ENCODE measurements around the gene SLF1.

The SLF1 gene

GRCh38 chr5:94736498-94736897, 118.0 kb downstream of the SLF1 start:
- TF ChIP-seq POLR2AphosphoS5 (IDR thresholded peaks at IDR 0.05; ENCODE audit: low read depth, low read length) (no peak), FOXP2 (optimal IDR thresholded peaks at IDR 0.05; ENCODE audit: borderline replicate concordance, extremely low read depth, extremely low read length, insufficient read depth) (no peak), TAF1 (IDR thresholded peaks at IDR 0.05; ENCODE audit: borderline replicate concordance, insufficient read depth, low read length) (no peak), SIN3A (IDR thresholded peaks at IDR 0.05; ENCODE audit: borderline replicate concordance, insufficient read depth, low read length) (no peak)
- TF ChIP-seq, protein P1, sequence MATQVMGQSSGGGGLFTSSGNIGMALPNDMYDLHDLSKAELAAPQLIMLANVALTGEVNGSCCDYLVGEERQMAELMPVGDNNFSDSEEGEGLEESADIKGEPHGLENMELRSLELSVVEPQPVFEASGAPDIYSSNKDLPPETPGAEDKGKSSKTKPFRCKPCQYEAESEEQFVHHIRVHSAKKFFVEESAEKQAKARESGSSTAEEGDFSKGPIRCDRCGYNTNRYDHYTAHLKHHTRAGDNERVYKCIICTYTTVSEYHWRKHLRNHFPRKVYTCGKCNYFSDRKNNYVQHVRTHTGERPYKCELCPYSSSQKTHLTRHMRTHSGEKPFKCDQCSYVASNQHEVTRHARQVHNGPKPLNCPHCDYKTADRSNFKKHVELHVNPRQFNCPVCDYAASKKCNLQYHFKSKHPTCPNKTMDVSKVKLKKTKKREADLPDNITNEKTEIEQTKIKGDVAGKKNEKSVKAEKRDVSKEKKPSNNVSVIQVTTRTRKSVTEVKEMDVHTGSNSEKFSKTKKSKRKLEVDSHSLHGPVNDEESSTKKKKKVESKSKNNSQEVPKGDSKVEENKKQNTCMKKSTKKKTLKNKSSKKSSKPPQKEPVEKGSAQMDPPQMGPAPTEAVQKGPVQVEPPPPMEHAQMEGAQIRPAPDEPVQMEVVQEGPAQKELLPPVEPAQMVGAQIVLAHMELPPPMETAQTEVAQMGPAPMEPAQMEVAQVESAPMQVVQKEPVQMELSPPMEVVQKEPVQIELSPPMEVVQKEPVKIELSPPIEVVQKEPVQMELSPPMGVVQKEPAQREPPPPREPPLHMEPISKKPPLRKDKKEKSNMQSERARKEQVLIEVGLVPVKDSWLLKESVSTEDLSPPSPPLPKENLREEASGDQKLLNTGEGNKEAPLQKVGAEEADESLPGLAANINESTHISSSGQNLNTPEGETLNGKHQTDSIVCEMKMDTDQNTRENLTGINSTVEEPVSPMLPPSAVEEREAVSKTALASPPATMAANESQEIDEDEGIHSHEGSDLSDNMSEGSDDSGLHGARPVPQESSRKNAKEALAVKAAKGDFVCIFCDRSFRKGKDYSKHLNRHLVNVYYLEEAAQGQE (IDR thresholded peaks at IDR 0.05; ENCODE audit: insufficient read depth in 1 of 2, low read depth in 2 of 2, low read length in 2 of 2), result no peak

- TF ChIP-seq SIN3A (IDR thresholded peaks at IDR 0.05; ENCODE audit: borderline replicate concordance, insufficient read depth, low read length) (no peak), TAF1 (IDR thresholded peaks at IDR 0.05; ENCODE audit: borderline replicate concordance, insufficient read depth, low read length) (no peak), FOXP2 (optimal IDR thresholded peaks at IDR 0.05; ENCODE audit: borderline replicate concordance, extremely low read depth, extremely low read length, insufficient read depth) (no peak), POLR2AphosphoS5 (IDR thresholded peaks at IDR 0.05; ENCODE audit: low read depth, low read length) (no peak)
- TF ChIP-seq, protein P1 (IDR thresholded peaks at IDR 0.05; ENCODE audit: insufficient read depth in 1 of 2, low read depth in 2 of 2, low read length in 2 of 2), result no peak
Measured at GRCh38 chr5:94740286-94740685, 121.8 kb downstream of the SLF1 start.

DNA sequence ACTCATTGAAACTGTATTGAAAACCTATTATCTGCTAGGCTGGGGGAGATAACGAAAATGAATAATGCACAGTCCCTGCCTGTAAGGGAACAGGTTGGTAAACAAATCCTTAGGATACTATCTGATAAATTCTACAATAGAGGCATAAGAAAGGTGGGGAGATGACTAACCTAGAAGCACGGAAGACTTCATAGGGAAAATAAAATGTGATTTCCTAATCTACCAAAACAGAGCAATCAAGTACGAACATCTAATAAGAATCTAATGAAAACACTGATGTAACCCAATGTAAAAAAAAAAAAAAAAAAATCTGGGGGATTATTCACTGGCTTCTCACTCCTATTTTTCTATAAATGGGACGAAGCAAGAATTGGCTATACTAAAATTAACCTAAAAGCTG, 124.4 kb downstream of the SLF1 start:
- TF ChIP-seq FOXP2 (optimal IDR thresholded peaks at IDR 0.05; ENCODE audit: borderline replicate concordance, extremely low read depth, extremely low read length, insufficient read depth) (no peak), TAF1 (IDR thresholded peaks at IDR 0.05; ENCODE audit: borderline replicate concordance, insufficient read depth, low read length) (no peak), SIN3A (IDR thresholded peaks at IDR 0.05; ENCODE audit: borderline replicate concordance, insufficient read depth, low read length) (no peak), POLR2AphosphoS5 (IDR thresholded peaks at IDR 0.05; ENCODE audit: low read depth, low read length) (no peak)
- TF ChIP-seq, protein P1 (IDR thresholded peaks at IDR 0.05; ENCODE audit: insufficient read depth in 1 of 2, low read depth in 2 of 2, low read length in 2 of 2), result no peak

- TF ChIP-seq POLR2AphosphoS5 (IDR thresholded peaks at IDR 0.05; ENCODE audit: low read depth, low read length) (no peak), TAF1 (IDR thresholded peaks at IDR 0.05; ENCODE audit: borderline replicate concordance, insufficient read depth, low read length) (no peak), SIN3A (IDR thresholded peaks at IDR 0.05; ENCODE audit: borderline replicate concordance, insufficient read depth, low read length) (no peak), FOXP2 (optimal IDR thresholded peaks at IDR 0.05; ENCODE audit: borderline replicate concordance, extremely low read depth, extremely low read length, insufficient read depth) (no peak)
- TF ChIP-seq, protein P1 (IDR thresholded peaks at IDR 0.05; ENCODE audit: insufficient read depth in 1 of 2, low read depth in 2 of 2, low read length in 2 of 2), result no peak
Measured at GRCh38 chr5:94744906-94745305, 126.4 kb downstream of the SLF1 start.

Data from PFSK-1 (cell line).